Superior temporal gyrus (tissue), 1 donor: ENCODE data around the gene LGALS12.

ENCODE experiments used
- DNase-seq: peaks from one replicate; pipeline ENCODE4 v3.0.0-alpha.2; 2016; ENCODE audit errors: extremely low spot score

LGALS12 gene

GRCh38 chr11:63505857-63506528, at the start of gene LGALS12:
Gene LGALS12 (plus strand): TSS chr11:63506084. CDS start chr11:63506459, 375 bp downstream.
- DNase-seq: no peak

- DNase-seq: no peak
Measured at GRCh38 chr11:63459586-63459985, 46.3 kb upstream of the LGALS12 start.

- no peak for DNase-seq
Measured at GRCh38 chr11:63462137-63462536, 43.7 kb upstream of the LGALS12 start.

GRCh38 chr11:63470311-63470710, 35.6 kb upstream of the LGALS12 start:
- DNase-seq: no peak

GRCh38 chr11:63472372-63472771, 33.5 kb upstream of the LGALS12 start:
- DNase-seq: no peak

- no peak for DNase-seq
Measured at GRCh38 chr11:63476618-63477017, 29.3 kb upstream of the LGALS12 start.

- peak; percentile 93 for DNase-seq
Measured at GRCh38 chr11:63478896-63479295, 27.0 kb upstream of the LGALS12 start.

- DNase-seq: peak; percentile 12
Measured at GRCh38 chr11:63480039-63480438, 25.8 kb upstream of the LGALS12 start.

GRCh38 chr11:63485777-63486176, 20.1 kb upstream of the LGALS12 start:
- no peak for DNase-seq

- peak; percentile 13 for DNase-seq
Measured at GRCh38 chr11:63488789-63489188, 17.1 kb upstream of the LGALS12 start.

GRCh38 chr11:63489879-63490278, 16.0 kb upstream of the LGALS12 start:
- peak; percentile 47 for DNase-seq

GRCh38 chr11:63490551-63491239, 15.2 kb upstream of the LGALS12 start, which contains the start of gene PLAAT5:
Gene PLAAT5 (minus strand): TSS chr11:63491167. CDS start chr11:63491034, 133 bp downstream.
- peak; percentile 69 for DNase-seq

GRCh38 chr11:63491240-63491587, 14.7 kb upstream of the LGALS12 start:
- DNase-seq: peak; percentile 40

GRCh38 chr11:63491636-63492372, 14.1 kb upstream of the LGALS12 start:
- peak; percentile 32 for DNase-seq

GRCh38 chr11:63492441-63492840, 13.4 kb upstream of the LGALS12 start:
- DNase-seq: no peak

- no peak for DNase-seq
Measured at GRCh38 chr11:63493127-63493526, 12.8 kb upstream of the LGALS12 start.

GRCh38 chr11:63494975-63495374, 10.9 kb upstream of the LGALS12 start:
- no peak for DNase-seq

- DNase-seq: no peak
Measured at GRCh38 chr11:63499874-63500273, 6.0 kb upstream of the LGALS12 start.

- no peak for DNase-seq
Measured at GRCh38 chr11:63501236-63501635, 4.6 kb upstream of the LGALS12 start.

GRCh38 chr11:63502252-63502820, 3.5 kb upstream of the LGALS12 start:
- no peak for DNase-seq

GRCh38 chr11:63503492-63503891, 2.4 kb upstream of the LGALS12 start:
- no peak for DNase-seq

GRCh38 chr11:63504054-63504453, 1.8 kb upstream of the LGALS12 start:
- DNase-seq: no peak
